HepG2 (cell line): Measurements from ENCODE around the gene TSPAN12. TPM values are rescaled to one million over a fixed set of nuclear protein-coding genes. Genes with fewer than 3 reads are reported as not detected.

Experiments
- ATAC-seq: fragments of 200-7000 bp; cut with Tn5 transposase; 3 replicates; pipeline ENCODE4 v1.9.1; 2020; ENCODE audit warnings: mild to moderate bottlenecking, moderate library complexity
- BruUV-seq: library from RNA; stranded (reverse); fragments of 400-500 nt; replicated peaks from 2 replicates; lab custom pipeline; 2021; lab: Mats Ljungman, UMichigan
- CTCF ChIA-PET: fragments of 300-600 bp; formaldehyde crosslinking; extraction: SDS; loops from one replicate; lab custom pipeline; 2021; ENCODE audit warnings: low total read pairs, inconsistent platforms, low intra/inter-chr PET ratio; lab: Yijun Ruan, JAX
- POLR2A ChIA-PET: fragments of 350-600 bp; sonication (Branson Sonifier 250); formaldehyde crosslinking; loops from one replicate; lab custom pipeline; 2020; ENCODE audit warnings: antibody characterized with exemption, inconsistent platforms; lab: Yijun Ruan, JAX
- DNase-seq: peaks from one replicate; pipeline ENCODE4 v3.0.0-alpha.2; 2015; ENCODE audit warnings: low spot score
- FAIRE-seq: peaks from 3 replicates; lab custom pipeline; 2011; peaks lifted over from hg19 to GRCh38; lab: Jason Lieb, UNC
- H2AFZ ChIP-seq: one replicate; pipeline ENCODE4 v1.6.1; 2011; ENCODE audit warnings: low read length, inconsistent platforms
- H3K27ac ChIP-seq: fragments of 300-600 bp; 3 replicates; pipeline ENCODE4 v1.8.0; 2011; ENCODE audit warnings: mixed run types, mild to moderate bottlenecking, mixed read lengths, low read length, inconsistent platforms; ENCODE audit not compliant: insufficient read depth; ENCODE audit errors: extremely low read length
- H3K27me3 ChIP-seq, 2 experiments: fragments of 200-600 bp in 1 of 2; 2 replicates in 1 of 2; 3 replicates in 1 of 2; pipeline versions ENCODE4 v1.6.0 to v1.8.0; 2011; ENCODE audit warnings: low read length in 2 of 2, mild to moderate bottlenecking in 2 of 2, moderate library complexity in 2 of 2, inconsistent platforms in 1 of 2; ENCODE audit not compliant: insufficient read depth in 2 of 2, control insufficient read depth in 1 of 2
- H3K36me3 ChIP-seq, 2 experiments: fragments of 200-600 bp in 1 of 2; replicated peaks in 1 of 2; 2 replicates in 1 of 2; 3 replicates in 1 of 2; pipeline versions ENCODE4 v1.5.1 to v1.8.0; 2011; ENCODE audit warnings: low read length in 2 of 2, inconsistent platforms in 1 of 2; ENCODE audit not compliant: insufficient read depth in 2 of 2, control insufficient read depth in 1 of 2
- H3K4me1 ChIP-seq: 2 replicates; pipeline ENCODE4 v1.5.1; 2012; ENCODE audit warnings: low read length, inconsistent platforms; ENCODE audit not compliant: insufficient read depth
- H3K4me2 ChIP-seq: 2 replicates; pipeline ENCODE4 v1.6.0; 2011; ENCODE audit warnings: low read depth, low read length, inconsistent platforms
- H3K4me3 ChIP-seq, 3 experiments: fragments of 200-600 bp in 1 of 3; sonication (generic), shearing (Covaris generic) in 1 of 3; replicated peaks in 1 of 3; 2 replicates each; pipeline ENCODE4 v1.5.1; 2011 to 2016; ENCODE audit warnings: low read length in 3 of 3, inconsistent platforms in 2 of 3, low read depth in 2 of 3, mild to moderate bottlenecking in 2 of 3, control low read depth in 1 of 3, mixed read lengths in 1 of 3; ENCODE audit not compliant: insufficient read depth in 1 of 3
- H3K79me2 ChIP-seq: one replicate; pipeline ENCODE4 v1.6.1; 2011; ENCODE audit warnings: low read length, inconsistent platforms; ENCODE audit not compliant: insufficient read depth
- H3K9ac ChIP-seq: 2 replicates; pipeline ENCODE4 v1.6.0; 2011; ENCODE audit warnings: mild to moderate bottlenecking, low read depth, low read length, inconsistent platforms; ENCODE audit not compliant: insufficient read depth
- H3K9me3 ChIP-seq: 2 replicates; pipeline ENCODE4 v1.5.1; 2012; ENCODE audit warnings: mild to moderate bottlenecking, low read length
- H4K20me1 ChIP-seq: 2 replicates; pipeline ENCODE4 v1.6.0; 2011; ENCODE audit warnings: inconsistent platforms, mild to moderate bottlenecking, low read length, moderate library complexity; ENCODE audit not compliant: insufficient read depth
- ARHGAP35 ChIP-seq: sonication (generic); formaldehyde crosslinking; IDR thresholded peaks from 2 replicates; pipeline ENCODE4 v1.9.0; 2022; ENCODE audit warnings: mild to moderate bottlenecking, inconsistent platforms, moderate library complexity, missing genetic modification reagents, borderline replicate concordance
- MBD4 ChIP-seq: IDR thresholded peaks from 2 replicates; pipeline ENCODE4 v1.6.1; 2012; ENCODE audit warnings: low read length, inconsistent platforms, borderline replicate concordance
- MYNN ChIP-seq: sonication (generic); formaldehyde crosslinking; IDR thresholded peaks from 2 replicates; pipeline ENCODE4 v1.4.0; 2020; ENCODE audit warnings: mild to moderate bottlenecking, low read depth, missing genetic modification reagents
- TCF12 ChIP-seq, 2 experiments: fragments of 450-650 bp in 1 of 2; sonication (generic) in 1 of 2; formaldehyde crosslinking in 1 of 2; IDR thresholded peaks; 2 replicates each; pipeline versions ENCODE4 v1.6.1 to v1.8.0; 2017 to 2022; ENCODE audit warnings: antibody characterized with exemption in 1 of 2, mild to moderate bottlenecking in 1 of 2, missing genetic modification reagents in 1 of 2, moderate library complexity in 1 of 2
- ZNF607 ChIP-seq: sonication (generic); formaldehyde crosslinking; IDR thresholded peaks from 2 replicates; pipeline ENCODE4 v1.5.1; 2020; ENCODE audit warnings: missing genetic modification reagents, mild to moderate bottlenecking, borderline replicate concordance
- WGBS: methylation state at CpG from one replicate; pipeline ENCODE4 v1.1.6; 2017; ENCODE audit warnings: low lambda C conversion rate; 5-methylcytosine and 5-hydroxymethylcytosine counted together
- in situ Hi-C: cut with HindIII; loops from 2 replicates; pipeline ENCODE4 v1.10.0; 2017; ENCODE audit warnings: low pct_unique_long_range_greater_than_20kb; ENCODE audit not compliant: extremely low pct_ligation_motif_present
- intact Hi-C: fragments of 100-400 bp; cut with micrococcal nuclease; formaldehyde crosslinking; loops from one replicate; pipeline ENCODE4 v1.10.0; 2022; ENCODE audit not compliant: unreplicated experiment
- polyA plus RNA-seq, 8 experiments: library from polyadenylated mRNA; depleted of rRNA in 3 of 8; stranded (reverse) in 7 of 8; unstranded in 1 of 8; fragments of >200 nt; fragmentation: Illumina TruSeq in 4 of 8; extraction: Trizol in 4 of 8; gene quantifications; 2 replicates each; pipeline versions ENCODE4 v1.2.1 to v1.2.3, GENCODE V29; 2011 to 2016; ENCODE audit warnings: low read depth in 4 of 8, missing spikeins in 1 of 8, mixed read lengths in 1 of 8; ENCODE audit not compliant: insufficient read depth in 1 of 8
- total RNA-seq, 5 experiments: library from RNA; depleted of rRNA; stranded (reverse); fragments of >200 nt; fragmentation: Illumina TruSeq; extraction: Trizol; gene quantifications; 2 replicates each; pipeline ENCODE4 v1.2.3, GENCODE V29; 2016; ENCODE audit warnings: low read depth in 1 of 5
- TF ChIP-seq, protein P1 (sequence below): sonication (generic); formaldehyde crosslinking; IDR thresholded peaks from 2 replicates; pipeline ENCODE4 v1.5.1; 2020; ENCODE audit warnings: missing genetic modification reagents, mild to moderate bottlenecking, borderline replicate concordance

The TSPAN12 gene
- total and polyA plus RNA-seq, 2 of the 13 experiments (the other 11 are each of a cell fraction or from before 2014, with no cell fraction given) = 0.48 to 0.95 TPM

DNA sequence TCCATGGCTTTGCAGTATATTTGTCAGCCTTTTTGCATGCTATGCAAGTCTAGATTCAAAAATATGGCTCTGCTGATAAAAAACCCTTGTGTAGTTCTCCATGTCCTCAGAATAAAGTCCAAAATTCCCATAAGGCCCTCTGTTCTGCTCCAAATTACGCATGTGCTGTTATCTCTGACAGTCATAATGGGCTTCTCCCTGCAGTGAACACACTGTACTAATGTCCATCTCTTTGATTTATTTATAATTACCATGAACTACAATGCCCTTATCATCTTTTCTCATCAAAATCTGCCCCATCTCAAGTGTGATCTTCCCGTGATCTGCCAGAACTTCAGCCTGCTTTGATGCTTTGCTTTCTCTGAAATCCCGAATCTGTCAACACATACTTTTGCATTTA lies 87.7 kb downstream of the TSPAN12 start:
- 2% methylated on average over 3 of the region's 3 CpGs for WGBS
- no peak overlapping the region for H3K27ac ChIP-seq
- CTCF ChIA-PET = no interaction called here
- DNase-seq = no peak
- no peak overlapping the region for H3K9ac ChIP-seq
- no peak for FAIRE-seq
- no peak overlapping the region for H3K4me2 ChIP-seq
- no peaks in the 10 kb centered on the region for H3K79me2 ChIP-seq
- BruUV-seq = no TSS peak
- no peaks in the 10 kb centered on the region for H3K9me3 ChIP-seq
- ATAC-seq = no peak
- POLR2A ChIA-PET = no interaction called here
- no peaks in the 10 kb centered on the region for H3K27me3 ChIP-seq
- H3K36me3 ChIP-seq = no peaks in the 10 kb centered on the region
- H3K4me1 ChIP-seq = no peaks in the 10 kb centered on the region
- intact Hi-C loops = no loop called here
- H3K4me3 ChIP-seq = no peak overlapping the region
- no peak for TF ChIP-seq ZNF607 (CRISPR knock-in tag)
- TF ChIP-seq TCF12 (IDR thresholded peaks at IDR 0.05) = no peak
- TF ChIP-seq TCF12 (CRISPR knock-in tag; IDR thresholded peaks at IDR 0.05) = no peak
- TF ChIP-seq, protein P1, sequence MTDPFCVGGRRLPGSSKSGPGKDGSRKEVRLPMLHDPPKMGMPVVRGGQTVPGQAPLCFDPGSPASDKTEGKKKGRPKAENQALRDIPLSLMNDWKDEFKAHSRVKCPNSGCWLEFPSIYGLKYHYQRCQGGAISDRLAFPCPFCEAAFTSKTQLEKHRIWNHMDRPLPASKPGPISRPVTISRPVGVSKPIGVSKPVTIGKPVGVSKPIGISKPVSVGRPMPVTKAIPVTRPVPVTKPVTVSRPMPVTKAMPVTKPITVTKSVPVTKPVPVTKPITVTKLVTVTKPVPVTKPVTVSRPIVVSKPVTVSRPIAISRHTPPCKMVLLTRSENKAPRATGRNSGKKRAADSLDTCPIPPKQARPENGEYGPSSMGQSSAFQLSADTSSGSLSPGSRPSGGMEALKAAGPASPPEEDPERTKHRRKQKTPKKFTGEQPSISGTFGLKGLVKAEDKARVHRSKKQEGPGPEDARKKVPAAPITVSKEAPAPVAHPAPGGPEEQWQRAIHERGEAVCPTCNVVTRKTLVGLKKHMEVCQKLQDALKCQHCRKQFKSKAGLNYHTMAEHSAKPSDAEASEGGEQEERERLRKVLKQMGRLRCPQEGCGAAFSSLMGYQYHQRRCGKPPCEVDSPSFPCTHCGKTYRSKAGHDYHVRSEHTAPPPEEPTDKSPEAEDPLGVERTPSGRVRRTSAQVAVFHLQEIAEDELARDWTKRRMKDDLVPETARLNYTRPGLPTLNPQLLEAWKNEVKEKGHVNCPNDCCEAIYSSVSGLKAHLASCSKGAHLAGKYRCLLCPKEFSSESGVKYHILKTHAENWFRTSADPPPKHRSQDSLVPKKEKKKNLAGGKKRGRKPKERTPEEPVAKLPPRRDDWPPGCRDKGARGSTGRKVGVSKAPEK = no peak
- no peak for TF ChIP-seq MYNN
- TF ChIP-seq MBD4 = no peak
- no peak for TF ChIP-seq ARHGAP35 (CRISPR knock-in tag)
- TF ChIP-seq, all 625 proteins: peak for 0
- H4K20me1 ChIP-seq = no peaks in the 10 kb centered on the region
- no peak overlapping the region for H2AFZ ChIP-seq
- in situ Hi-C loops = no loop called here
